SHP77 (cell line): ENCODE results near the gene TMEM150C.
A peak's percentile ranks its signal among the peaks of the same experiment; 100 is the strongest.
"Not testable (repeated sequence)": the region's sequence is repeated elsewhere in the genome, so short reads cannot be mapped to it uniquely, and the experiment has no call there.

ENCODE experiments used
- DNase-seq, 2 experiments: peaks; one replicate each; lab custom pipeline; 2025; lab: John Stamatoyannopoulos, UW

TMEM150C gene

GRCh38 chr4:82515705-82516104 lies 46.1 kb downstream of the TMEM150C start:
- DNase-seq, result peak; percentile 59 to 64

GRCh38 chr4:82513382-82513781 lies 48.4 kb downstream of the TMEM150C start:
- no peak for DNase-seq

- no peak for DNase-seq
Observed at GRCh38 chr4:82510216-82510615, 51.6 kb downstream of the TMEM150C start.

- peak; percentile 9 to 20 for DNase-seq
Observed at GRCh38 chr4:82508806-82509428, 52.9 kb downstream of the TMEM150C start.

GRCh38 chr4:82508011-82508410 lies 53.8 kb downstream of the TMEM150C start:
- no peak for DNase-seq

GRCh38 chr4:82501154-82501442 lies 60.7 kb downstream of the TMEM150C start:
- peak in 1 of 2 experiments; percentile 34 for DNase-seq

- DNase-seq, result peak; percentile 90 to 93
Observed at GRCh38 chr4:82500435-82501153, 61.2 kb downstream of the TMEM150C start.

- DNase-seq, result peak; percentile 27 to 35
Observed at GRCh38 chr4:82499738-82500434, 61.9 kb downstream of the TMEM150C start.

- no peak for DNase-seq
Observed at GRCh38 chr4:82496349-82496748, 65.4 kb downstream of the TMEM150C start.

- DNase-seq, result no peak
Observed at GRCh38 chr4:82495666-82496065, 66.1 kb downstream of the TMEM150C start.

GRCh38 chr4:82493721-82494425 lies 67.9 kb downstream of the TMEM150C start:
- DNase-seq, result no peak

- peak; percentile 2 to 7 for DNase-seq
Observed at GRCh38 chr4:82491251-82491960, 70.4 kb downstream of the TMEM150C start.

- DNase-seq, result no peak
Observed at GRCh38 chr4:82489987-82490386, 71.8 kb downstream of the TMEM150C start.

GRCh38 chr4:82489076-82489475 lies 72.7 kb downstream of the TMEM150C start:
- DNase-seq, result no peak

GRCh38 chr4:82484996-82485783 lies 76.6 kb downstream of the TMEM150C start:
- DNase-seq, result no peak

- no peak for DNase-seq
Observed at GRCh38 chr4:82482387-82482786, 79.4 kb downstream of the TMEM150C start.

GRCh38 chr4:82481506-82481840 lies 80.3 kb downstream of the TMEM150C start:
- DNase-seq, result no peak

GRCh38 chr4:82480771-82481505 lies 80.8 kb downstream of the TMEM150C start:
- no peak for DNase-seq

- DNase-seq, result no peak
Observed at GRCh38 chr4:82479562-82479961, 82.2 kb downstream of the TMEM150C start.

GRCh38 chr4:82477469-82477868 lies 84.3 kb downstream of the TMEM150C start:
- DNase-seq, result not testable (repeated sequence)

- DNase-seq, result not testable (repeated sequence)
Observed at GRCh38 chr4:82475931-82476330, 85.9 kb downstream of the TMEM150C start.
